WTC11 (cell line): ENCODE results near the gene TIMP2. TPM values are rescaled to one million over a fixed set of nuclear protein-coding genes. Genes with fewer than 3 reads are reported as not detected.

Experiments used
- ATAC-seq: fragments of 200-7000 bp; cut with Tn5 transposase; 2 replicates; pipeline ENCODE4 v1.10.0; 2021; ENCODE audit warnings: mild to moderate bottlenecking, moderate library complexity
- CTCF ChIA-PET: fragments of 300-600 bp; sonication (Branson Sonifier 250); formaldehyde crosslinking; loops from one replicate; lab custom pipeline; 2021; ENCODE audit warnings: antibody characterized with exemption; lab: Charles Lee
- POLR2A ChIA-PET: fragments of 350-600 bp; sonication (Branson Sonifier 250); formaldehyde crosslinking; loops from one replicate; lab custom pipeline; 2021; ENCODE audit warnings: antibody characterized with exemption; lab: Charles Lee
- DNase-seq: peaks from one replicate; pipeline ENCODE4 v3.0.0; 2021; ENCODE audit warnings: low spot score
- H3K27ac Mint-ChIP-seq: 2 replicates; pipeline ENCODE4 v1.8.0; 2021; ENCODE audit warnings: mixed read lengths
- H3K27me3 Mint-ChIP-seq: 2 replicates; pipeline ENCODE4 v1.8.0; 2021; ENCODE audit warnings: low read depth, mild to moderate bottlenecking, moderate library complexity, mixed read lengths
- H3K36me3 Mint-ChIP-seq: 2 replicates; pipeline ENCODE4 v1.8.0; 2021; ENCODE audit warnings: mixed read lengths
- H3K4me1 Mint-ChIP-seq: 2 replicates; pipeline ENCODE4 v1.8.0; 2022; ENCODE audit warnings: mixed read lengths
- H3K4me3 Mint-ChIP-seq: 2 replicates; pipeline ENCODE4 v1.8.0; 2021; ENCODE audit warnings: mild to moderate bottlenecking, moderate library complexity, mixed read lengths
- H3K9me3 Mint-ChIP-seq: 2 replicates; pipeline ENCODE4 v1.8.0; 2021; ENCODE audit warnings: mixed read lengths
- ATF2 ChIP-seq: sonication (generic); formaldehyde crosslinking; IDR thresholded peaks from 2 replicates; pipeline ENCODE4 v1.8.1; 2022; ENCODE audit warnings: low read depth, missing genetic modification reagents, borderline replicate concordance
- CBFB ChIP-seq: sonication (generic); formaldehyde crosslinking; IDR thresholded peaks from 2 replicates; pipeline ENCODE4 v1.8.1; 2022; ENCODE audit warnings: mild to moderate bottlenecking, low read depth, missing genetic modification reagents
- CREB1 ChIP-seq: sonication (generic); formaldehyde crosslinking; IDR thresholded peaks from 2 replicates; pipeline ENCODE4 v1.8.0; 2023; ENCODE audit warnings: mild to moderate bottlenecking, missing genetic modification reagents
- EMX1 ChIP-seq: fragments of 250-450 bp; sonication (Bioruptor Pico); IDR thresholded peaks from 2 replicates; pipeline ENCODE4 v1.8.0; 2021; ENCODE audit warnings: mild to moderate bottlenecking
- GABPB1 ChIP-seq: sonication (generic); formaldehyde crosslinking; IDR thresholded peaks from 2 replicates; pipeline ENCODE4 v1.8.1; 2023; ENCODE audit warnings: mild to moderate bottlenecking, missing genetic modification reagents
- GRHL2 ChIP-seq: fragments of 250-450 bp; sonication (Bioruptor Pico); IDR thresholded peaks from 2 replicates; pipeline ENCODE4 v1.8.0; 2022; ENCODE audit warnings: mild to moderate bottlenecking, moderate library complexity; ENCODE audit not compliant: insufficient replicate concordance, severe bottlenecking
- JAZF1 ChIP-seq: fragments of 250-450 bp; sonication (Bioruptor Pico); IDR thresholded peaks from 2 replicates; pipeline ENCODE4 v1.9.0; 2021; ENCODE audit warnings: moderate library complexity, mild to moderate bottlenecking, inconsistent platforms
- NFATC4 ChIP-seq: fragments of 250-450 bp; sonication (Bioruptor Pico); IDR thresholded peaks from 2 replicates; pipeline ENCODE4 v1.9.0; 2021; ENCODE audit warnings: mild to moderate bottlenecking
- NFE2L1 ChIP-seq: sonication (generic); formaldehyde crosslinking; IDR thresholded peaks from 2 replicates; pipeline ENCODE4 v1.8.1; 2023; ENCODE audit warnings: missing genetic modification reagents
- NR3C1 ChIP-seq: sonication (generic); formaldehyde crosslinking; conservative IDR thresholded peaks from 2 replicates; pipeline ENCODE4 v1.8.1; 2023; ENCODE audit warnings: low read depth, mild to moderate bottlenecking, missing genetic modification reagents
- OVOL2 ChIP-seq: fragments of 250-450 bp; sonication (Bioruptor Pico); IDR thresholded peaks from 2 replicates; pipeline ENCODE4 v1.9.0; 2021; ENCODE audit warnings: mild to moderate bottlenecking, borderline replicate concordance
- RORB ChIP-seq: fragments of 250-450 bp; sonication (Bioruptor Pico); IDR thresholded peaks from 2 replicates; pipeline ENCODE4 v1.9.0; 2021; ENCODE audit warnings: mild to moderate bottlenecking
- SMAD3 ChIP-seq: sonication (generic); formaldehyde crosslinking; IDR thresholded peaks from 2 replicates; pipeline ENCODE4 v1.8.0; 2022; ENCODE audit warnings: missing genetic modification reagents, mild to moderate bottlenecking, borderline replicate concordance
- SOX15 ChIP-seq: fragments of 250-450 bp; sonication (Bioruptor Pico); IDR thresholded peaks from 2 replicates; pipeline ENCODE4 v1.9.0; 2021; ENCODE audit warnings: mild to moderate bottlenecking
- SP1 ChIP-seq: sonication (generic); formaldehyde crosslinking; conservative IDR thresholded peaks from 2 replicates; pipeline ENCODE4 v1.8.1; 2022; ENCODE audit warnings: missing genetic modification reagents
- ZBTB21 ChIP-seq: sonication (generic); formaldehyde crosslinking; IDR thresholded peaks from 2 replicates; pipeline ENCODE4 v1.8.1; 2023; ENCODE audit warnings: mild to moderate bottlenecking, missing genetic modification reagents, borderline replicate concordance
- ZBTB43 ChIP-seq: sonication (generic); formaldehyde crosslinking; IDR thresholded peaks from 2 replicates; pipeline ENCODE4 v1.8.1; 2023; ENCODE audit warnings: mild to moderate bottlenecking, missing genetic modification reagents
- ZNF219 ChIP-seq: sonication (generic); formaldehyde crosslinking; IDR thresholded peaks from 2 replicates; pipeline ENCODE4 v1.8.0; 2023; ENCODE audit warnings: missing genetic modification reagents, mild to moderate bottlenecking, borderline replicate concordance
- ZSCAN18 ChIP-seq: fragments of 250-450 bp; sonication (Bioruptor Pico); IDR thresholded peaks from 2 replicates; pipeline ENCODE4 v2.1.2; 2022; ENCODE audit warnings: mild to moderate bottlenecking, moderate library complexity
- total RNA-seq: library from RNA; stranded (reverse); gene quantifications from 3 replicates; pipeline ENCODE4 v1.2.3, GENCODE V29; 2021
- TF ChIP-seq, protein P1 (sequence below): sonication (generic); formaldehyde crosslinking; IDR thresholded peaks from 2 replicates; pipeline ENCODE4 v1.8.1; 2023; ENCODE audit warnings: mild to moderate bottlenecking, missing genetic modification reagents, moderate library complexity
- TF ChIP-seq, protein P2 (sequence below): sonication (generic); formaldehyde crosslinking; IDR thresholded peaks from 2 replicates; pipeline ENCODE4 v1.8.0; 2022; ENCODE audit warnings: mild to moderate bottlenecking, missing genetic modification reagents
- TF ChIP-seq, protein P3 (sequence below): sonication (generic); formaldehyde crosslinking; IDR thresholded peaks from 2 replicates; pipeline ENCODE4 v1.8.0; 2022; ENCODE audit warnings: mild to moderate bottlenecking, missing genetic modification reagents
- TF ChIP-seq, protein P4 (sequence below): sonication (generic); formaldehyde crosslinking; conservative IDR thresholded peaks from 2 replicates; pipeline ENCODE4 v1.8.1; 2023; ENCODE audit warnings: mild to moderate bottlenecking, low read depth, missing genetic modification reagents, moderate library complexity
- TF ChIP-seq, protein P5 (sequence below): sonication (generic); formaldehyde crosslinking; IDR thresholded peaks from 2 replicates; pipeline ENCODE4 v1.8.1; 2023; ENCODE audit warnings: mild to moderate bottlenecking, moderate library complexity, missing genetic modification reagents
- TF ChIP-seq, protein P6 (sequence below): sonication (generic); formaldehyde crosslinking; IDR thresholded peaks from 2 replicates; pipeline ENCODE4 v1.8.1; 2022; ENCODE audit warnings: mild to moderate bottlenecking, missing genetic modification reagents, moderate library complexity, borderline replicate concordance

Gene TIMP2
- total RNA-seq, 1 experiment from 2014 or later: 37.1 TPM

GRCh38 chr17:78937561-78937960 lies 12.4 kb upstream of the TIMP2 start (continued):
- TF ChIP-seq GABPB1: no peak
- TF ChIP-seq, protein P1, sequence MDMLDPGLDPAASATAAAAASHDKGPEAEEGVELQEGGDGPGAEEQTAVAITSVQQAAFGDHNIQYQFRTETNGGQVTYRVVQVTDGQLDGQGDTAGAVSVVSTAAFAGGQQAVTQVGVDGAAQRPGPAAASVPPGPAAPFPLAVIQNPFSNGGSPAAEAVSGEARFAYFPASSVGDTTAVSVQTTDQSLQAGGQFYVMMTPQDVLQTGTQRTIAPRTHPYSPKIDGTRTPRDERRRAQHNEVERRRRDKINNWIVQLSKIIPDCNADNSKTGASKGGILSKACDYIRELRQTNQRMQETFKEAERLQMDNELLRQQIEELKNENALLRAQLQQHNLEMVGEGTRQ (CRISPR knock-in tag): no peak
- no peak for TF ChIP-seq ZBTB43 (CRISPR knock-in tag)
- no peak for TF ChIP-seq GRHL2
- no peak for TF ChIP-seq CREB1 (CRISPR knock-in tag)
- no peak for TF ChIP-seq ZBTB21
- no peak for TF ChIP-seq NFE2L1 (CRISPR knock-in tag)
- TF ChIP-seq OVOL2 (CRISPR knock-in tag): no peak
- TF ChIP-seq, protein P2, sequence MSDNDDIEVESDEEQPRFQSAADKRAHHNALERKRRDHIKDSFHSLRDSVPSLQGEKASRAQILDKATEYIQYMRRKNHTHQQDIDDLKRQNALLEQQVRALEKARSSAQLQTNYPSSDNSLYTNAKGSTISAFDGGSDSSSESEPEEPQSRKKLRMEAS (CRISPR knock-in tag): no peak
- TF ChIP-seq NFATC4 (CRISPR knock-in tag): no peak

- POLR2A ChIA-PET: no interaction called here
- CTCF ChIA-PET: no interaction called here
- no peak overlapping the region for H3K4me3 Mint-ChIP-seq
- no peaks in the 10 kb centered on the region for H3K36me3 Mint-ChIP-seq
- no peaks in the 10 kb centered on the region for H3K9me3 Mint-ChIP-seq
- ATAC-seq (no peak), DNase-seq (no peak)
- H3K4me1 Mint-ChIP-seq: peaks cover 4% of the 10 kb centered on the region
- no peaks in the 10 kb centered on the region for H3K27me3 Mint-ChIP-seq
- no peak overlapping the region for H3K27ac Mint-ChIP-seq
- TF ChIP-seq SP1 (CRISPR knock-in tag): no peak
- TF ChIP-seq ZSCAN18 (CRISPR knock-in tag): no peak
- TF ChIP-seq, protein P3, sequence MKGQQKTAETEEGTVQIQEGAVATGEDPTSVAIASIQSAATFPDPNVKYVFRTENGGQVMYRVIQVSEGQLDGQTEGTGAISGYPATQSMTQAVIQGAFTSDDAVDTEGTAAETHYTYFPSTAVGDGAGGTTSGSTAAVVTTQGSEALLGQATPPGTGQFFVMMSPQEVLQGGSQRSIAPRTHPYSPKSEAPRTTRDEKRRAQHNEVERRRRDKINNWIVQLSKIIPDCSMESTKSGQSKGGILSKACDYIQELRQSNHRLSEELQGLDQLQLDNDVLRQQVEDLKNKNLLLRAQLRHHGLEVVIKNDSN: no peak
- no peak for TF ChIP-seq JAZF1 (CRISPR knock-in tag)
- TF ChIP-seq RORB (CRISPR knock-in tag): no peak
- no peak for TF ChIP-seq SMAD3
- TF ChIP-seq CREB1 (CRISPR knock-in tag): no peak
- TF ChIP-seq, protein P4, sequence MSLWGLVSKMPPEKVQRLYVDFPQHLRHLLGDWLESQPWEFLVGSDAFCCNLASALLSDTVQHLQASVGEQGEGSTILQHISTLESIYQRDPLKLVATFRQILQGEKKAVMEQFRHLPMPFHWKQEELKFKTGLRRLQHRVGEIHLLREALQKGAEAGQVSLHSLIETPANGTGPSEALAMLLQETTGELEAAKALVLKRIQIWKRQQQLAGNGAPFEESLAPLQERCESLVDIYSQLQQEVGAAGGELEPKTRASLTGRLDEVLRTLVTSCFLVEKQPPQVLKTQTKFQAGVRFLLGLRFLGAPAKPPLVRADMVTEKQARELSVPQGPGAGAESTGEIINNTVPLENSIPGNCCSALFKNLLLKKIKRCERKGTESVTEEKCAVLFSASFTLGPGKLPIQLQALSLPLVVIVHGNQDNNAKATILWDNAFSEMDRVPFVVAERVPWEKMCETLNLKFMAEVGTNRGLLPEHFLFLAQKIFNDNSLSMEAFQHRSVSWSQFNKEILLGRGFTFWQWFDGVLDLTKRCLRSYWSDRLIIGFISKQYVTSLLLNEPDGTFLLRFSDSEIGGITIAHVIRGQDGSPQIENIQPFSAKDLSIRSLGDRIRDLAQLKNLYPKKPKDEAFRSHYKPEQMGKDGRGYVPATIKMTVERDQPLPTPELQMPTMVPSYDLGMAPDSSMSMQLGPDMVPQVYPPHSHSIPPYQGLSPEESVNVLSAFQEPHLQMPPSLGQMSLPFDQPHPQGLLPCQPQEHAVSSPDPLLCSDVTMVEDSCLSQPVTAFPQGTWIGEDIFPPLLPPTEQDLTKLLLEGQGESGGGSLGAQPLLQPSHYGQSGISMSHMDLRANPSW (CRISPR knock-in tag): no peak
- no peak for TF ChIP-seq CBFB (CRISPR knock-in tag)
- no peak for TF ChIP-seq NR3C1 (CRISPR knock-in tag)
- TF ChIP-seq, protein P5, sequence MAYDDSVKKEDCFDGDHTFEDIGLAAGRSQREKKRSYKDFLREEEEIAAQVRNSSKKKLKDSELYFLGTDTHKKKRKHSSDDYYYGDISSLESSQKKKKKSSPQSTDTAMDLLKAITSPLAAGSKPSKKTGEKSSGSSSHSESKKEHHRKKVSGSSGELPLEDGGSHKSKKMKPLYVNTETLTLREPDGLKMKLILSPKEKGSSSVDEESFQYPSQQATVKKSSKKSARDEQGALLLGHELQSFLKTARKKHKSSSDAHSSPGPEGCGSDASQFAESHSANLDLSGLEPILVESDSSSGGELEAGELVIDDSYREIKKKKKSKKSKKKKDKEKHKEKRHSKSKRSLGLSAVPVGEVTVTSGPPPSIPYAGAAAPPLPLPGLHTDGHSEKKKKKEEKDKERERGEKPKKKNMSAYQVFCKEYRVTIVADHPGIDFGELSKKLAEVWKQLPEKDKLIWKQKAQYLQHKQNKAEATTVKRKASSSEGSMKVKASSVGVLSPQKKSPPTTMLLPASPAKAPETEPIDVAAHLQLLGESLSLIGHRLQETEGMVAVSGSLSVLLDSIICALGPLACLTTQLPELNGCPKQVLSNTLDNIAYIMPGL (CRISPR knock-in tag): no peak
- TF ChIP-seq EMX1 (CRISPR knock-in tag): no peak
- TF ChIP-seq ATF2 (CRISPR knock-in tag): no peak
- TF ChIP-seq, protein P6, sequence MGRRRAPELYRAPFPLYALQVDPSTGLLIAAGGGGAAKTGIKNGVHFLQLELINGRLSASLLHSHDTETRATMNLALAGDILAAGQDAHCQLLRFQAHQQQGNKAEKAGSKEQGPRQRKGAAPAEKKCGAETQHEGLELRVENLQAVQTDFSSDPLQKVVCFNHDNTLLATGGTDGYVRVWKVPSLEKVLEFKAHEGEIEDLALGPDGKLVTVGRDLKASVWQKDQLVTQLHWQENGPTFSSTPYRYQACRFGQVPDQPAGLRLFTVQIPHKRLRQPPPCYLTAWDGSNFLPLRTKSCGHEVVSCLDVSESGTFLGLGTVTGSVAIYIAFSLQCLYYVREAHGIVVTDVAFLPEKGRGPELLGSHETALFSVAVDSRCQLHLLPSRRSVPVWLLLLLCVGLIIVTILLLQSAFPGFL (CRISPR knock-in tag): no peak
- no peak for TF ChIP-seq SOX15 (CRISPR knock-in tag)
- no peak for TF ChIP-seq ZNF219
- TF ChIP-seq GRHL2: no peak
These were observed 10.5 kb upstream of the TIMP2 start for GRCh38 chr17:78935419-78936323.
